Right atrium auricular region (tissue), 2 donors: Measurements from ENCODE around the gene ATMIN. TPM values are rescaled to one million over a fixed set of nuclear protein-coding genes. Genes with fewer than 3 reads are reported as not detected.
A peak's percentile ranks its signal among the peaks of the same experiment; 100 is the strongest.

Experiments used
- DNase-seq: peaks from one replicate; pipeline ENCODE4 v3.0.0-alpha.2; 2019; ENCODE audit warnings: low spot score
- H3K27ac ChIP-seq, 2 donors: fragments of 200-600 bp; sonication (generic); 1 replicate in 1 of 2; 2 replicates in 1 of 2; pipeline ENCODE4 v1.5.1; 2016 to 2019
- H3K27me3 ChIP-seq, 2 donors: fragments of 200-600 bp; sonication (generic); one replicate each; pipeline versions ENCODE4 v1.5.1 to v1.6.0; 2017 to 2019
- H3K36me3 ChIP-seq: fragments of 200-600 bp; sonication (generic); one replicate; pipeline ENCODE4 v1.5.1; 2016
- H3K4me1 ChIP-seq, 2 donors: fragments of 200-600 bp; sonication (generic); one replicate each; pipeline versions ENCODE4 v1.5.1 to v1.6.0; 2017 to 2019
- H3K4me3 ChIP-seq, 2 donors: fragments of 200-600 bp; sonication (generic); 1 replicate in 1 of 2; 2 replicates in 1 of 2; pipeline ENCODE4 v1.5.1; 2017 to 2019; ENCODE audit warnings: mild to moderate bottlenecking in 1 of 2, moderate library complexity in 1 of 2
- H3K9me3 ChIP-seq, 2 donors: fragments of 200-600 bp; sonication (generic); one replicate each; pipeline ENCODE4 v1.5.1; 2019
- CTCF ChIP-seq, 2 donors: fragments of 200-600 bp; sonication (generic); IDR thresholded peaks; one replicate each; pipeline ENCODE4 v1.5.1; 2019; ENCODE audit warnings: antibody characterized with exemption in 2 of 2
- total RNA-seq, 2 donors: library from RNA; depleted of rRNA; stranded (reverse); fragments of >200 nt; gene quantifications; one replicate each; pipeline ENCODE4 v1.1.0, GENCODE V29; 2016

The ATMIN gene
- total RNA-seq, 2 donors from 2014 or later, result 20.5 to 25.6 TPM

GRCh38 chr16:81081014-81081413 lies 45.4 kb downstream of the ATMIN start:
- H3K9me3 ChIP-seq, result no peaks in the 10 kb centered on the region
- no peak overlapping the region for H3K4me3 ChIP-seq
- no peak overlapping the region for H3K27ac ChIP-seq
- peaks cover 0 to 5% of the 10 kb centered on the region in 2 donors for H3K4me1 ChIP-seq
- H3K27me3 ChIP-seq, result no peaks in the 10 kb centered on the region
- DNase-seq, result no peak
- TF ChIP-seq CTCF (IDR thresholded peaks at IDR 0.05), result no peak
- H3K36me3 ChIP-seq, result no peaks in the 10 kb centered on the region

GRCh38 chr16:81088836-81089235 lies 53.2 kb downstream of the ATMIN start:
- Histone ChIP-seq H3K9me3 (no peaks in the 10 kb centered on the region), H3K27me3 (no peaks in the 10 kb centered on the region), H3K36me3 (no peaks in the 10 kb centered on the region), H3K4me1 (no peaks in the 10 kb centered on the region), H3K27ac (no peak overlapping the region), H3K4me3 (no peak overlapping the region)
- no peak for TF ChIP-seq CTCF (IDR thresholded peaks at IDR 0.05)
- no peak for DNase-seq

GRCh38 chr16:81094771-81095251 lies 59.2 kb downstream of the ATMIN start:
- H3K27ac ChIP-seq, result no peak overlapping the region

GRCh38 chr16:81095653-81095952 lies 60.0 kb downstream of the ATMIN start:
- Histone ChIP-seq H3K4me3 (peak overlapping the region; percentile 65 to 83), H3K9me3 (no peaks in the 10 kb centered on the region), H3K4me1 (peaks cover 0 to 4% of the 10 kb centered on the region in 2 donors), H3K27ac (peak overlapping the region; percentile 75 to 83), H3K36me3 (no peaks in the 10 kb centered on the region), H3K27me3 (no peaks in the 10 kb centered on the region)
- DNase-seq, result peak; percentile 59
- TF ChIP-seq CTCF (IDR thresholded peaks at IDR 0.05), result no peak

More at GRCh38 chr16:81094771-81095251, 59.2 kb downstream of the ATMIN start:
- no peaks in the 10 kb centered on the region for H3K36me3 ChIP-seq
- H3K9me3 ChIP-seq, result no peaks in the 10 kb centered on the region
- DNase-seq, result no peak
- peak overlapping the region in 1 of 2 donors; percentile 83 for H3K4me3 ChIP-seq
- TF ChIP-seq CTCF (IDR thresholded peaks at IDR 0.05), result no peak
- H3K27me3 ChIP-seq, result no peaks in the 10 kb centered on the region
- peaks cover 0 to 4% of the 10 kb centered on the region in 2 donors for H3K4me1 ChIP-seq

GRCh38 chr16:81095953-81096714 lies 60.5 kb downstream of the ATMIN start, which contains the start of gene GCSH:
Gene GCSH (minus strand): TSS chr16:81096395. CDS start chr16:81096278, 117 bp downstream.
- H3K9me3 ChIP-seq, result no peaks in the 10 kb centered on the region
- H3K4me1 ChIP-seq, result peaks cover 0 to 4% of the 10 kb centered on the region in 2 donors
- H3K27ac ChIP-seq, result peak within 1 kb of the TSS; percentile 75 to 83
- DNase-seq, result peak; percentile 98
- no peaks in the 10 kb centered on the region for H3K27me3 ChIP-seq
- H3K36me3 ChIP-seq, result no peaks in the 10 kb centered on the region
- no peak for TF ChIP-seq CTCF (IDR thresholded peaks at IDR 0.05)
- H3K4me3 ChIP-seq, result peak within 1 kb of the TSS; percentile 65 to 83
